Hepatocyte (in vitro differentiated cells): Measurements from ENCODE around the gene BLM.

Experiments used
- EZH2 ChIP-seq: fragments of 200-600 bp; sonication (generic); IDR thresholded peaks from 2 replicates; pipeline ENCODE4 v1.6.1; 2016; ENCODE audit warnings: antibody characterized with exemption, mild to moderate bottlenecking, borderline replicate concordance
- EZH2phosphoT487 ChIP-seq: fragments of 200-600 bp; sonication (generic); IDR thresholded peaks from one replicate; pipeline ENCODE4 v1.6.1; 2018; ENCODE audit warnings: antibody characterized with exemption, mild to moderate bottlenecking, low read depth, moderate library complexity; ENCODE audit not compliant: unreplicated experiment, severe bottlenecking
- TF ChIP-seq, protein P1 (sequence below): fragments of 200-600 bp; sonication (generic); IDR thresholded peaks from 2 replicates; pipeline ENCODE4 v1.5.1; 2016; ENCODE audit warnings: antibody characterized with exemption, mild to moderate bottlenecking; ENCODE audit not compliant: poor library complexity

DNA sequence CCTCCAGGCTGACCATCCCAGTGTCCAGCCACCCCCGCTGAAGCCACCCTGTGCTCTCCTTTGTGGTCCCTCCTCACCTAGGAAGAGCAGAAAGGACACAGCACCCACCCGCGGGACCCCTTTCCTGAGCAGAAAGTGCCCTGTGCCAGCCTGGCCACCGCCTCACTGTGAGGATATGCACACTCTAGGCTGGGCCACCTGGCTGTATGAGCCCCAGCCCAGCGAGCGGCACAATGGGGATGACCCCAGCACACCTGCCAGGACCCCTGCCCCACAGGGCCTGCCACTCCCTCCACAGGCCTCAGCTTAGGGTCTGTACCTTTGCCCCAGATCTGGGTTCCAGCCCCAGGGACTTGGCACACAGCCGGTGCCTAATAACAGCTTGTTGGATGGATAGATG, 103.3 kb downstream of the BLM start:
- TF ChIP-seq EZH2phosphoT487 (no peak), EZH2 (no peak)
- TF ChIP-seq, protein P1, sequence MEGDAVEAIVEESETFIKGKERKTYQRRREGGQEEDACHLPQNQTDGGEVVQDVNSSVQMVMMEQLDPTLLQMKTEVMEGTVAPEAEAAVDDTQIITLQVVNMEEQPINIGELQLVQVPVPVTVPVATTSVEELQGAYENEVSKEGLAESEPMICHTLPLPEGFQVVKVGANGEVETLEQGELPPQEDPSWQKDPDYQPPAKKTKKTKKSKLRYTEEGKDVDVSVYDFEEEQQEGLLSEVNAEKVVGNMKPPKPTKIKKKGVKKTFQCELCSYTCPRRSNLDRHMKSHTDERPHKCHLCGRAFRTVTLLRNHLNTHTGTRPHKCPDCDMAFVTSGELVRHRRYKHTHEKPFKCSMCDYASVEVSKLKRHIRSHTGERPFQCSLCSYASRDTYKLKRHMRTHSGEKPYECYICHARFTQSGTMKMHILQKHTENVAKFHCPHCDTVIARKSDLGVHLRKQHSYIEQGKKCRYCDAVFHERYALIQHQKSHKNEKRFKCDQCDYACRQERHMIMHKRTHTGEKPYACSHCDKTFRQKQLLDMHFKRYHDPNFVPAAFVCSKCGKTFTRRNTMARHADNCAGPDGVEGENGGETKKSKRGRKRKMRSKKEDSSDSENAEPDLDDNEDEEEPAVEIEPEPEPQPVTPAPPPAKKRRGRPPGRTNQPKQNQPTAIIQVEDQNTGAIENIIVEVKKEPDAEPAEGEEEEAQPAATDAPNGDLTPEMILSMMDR = no peak
